Aortic smooth muscle cell (primary cell): Measurements from ENCODE around the gene HAUS8. TPM values are rescaled to one million over a fixed set of nuclear protein-coding genes. Genes with fewer than 3 reads are reported as not detected.

Experiments
- total RNA-seq: library from RNA; depleted of rRNA; stranded (reverse); fragments of >200 nt; gene quantifications from 2 replicates; pipeline ENCODE4 v1.2.3, GENCODE V29; 2014

Gene HAUS8, protein sequence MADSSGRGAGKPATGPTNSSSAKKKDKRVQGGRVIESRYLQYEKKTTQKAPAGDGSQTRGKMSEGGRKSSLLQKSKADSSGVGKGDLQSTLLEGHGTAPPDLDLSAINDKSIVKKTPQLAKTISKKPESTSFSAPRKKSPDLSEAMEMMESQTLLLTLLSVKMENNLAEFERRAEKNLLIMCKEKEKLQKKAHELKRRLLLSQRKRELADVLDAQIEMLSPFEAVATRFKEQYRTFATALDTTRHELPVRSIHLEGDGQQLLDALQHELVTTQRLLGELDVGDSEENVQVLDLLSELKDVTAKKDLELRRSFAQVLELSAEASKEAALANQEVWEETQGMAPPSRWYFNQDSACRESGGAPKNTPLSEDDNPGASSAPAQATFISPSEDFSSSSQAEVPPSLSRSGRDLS
- 2.4 and 3.6 TPM in 2 replicates for total RNA-seq

DNA sequence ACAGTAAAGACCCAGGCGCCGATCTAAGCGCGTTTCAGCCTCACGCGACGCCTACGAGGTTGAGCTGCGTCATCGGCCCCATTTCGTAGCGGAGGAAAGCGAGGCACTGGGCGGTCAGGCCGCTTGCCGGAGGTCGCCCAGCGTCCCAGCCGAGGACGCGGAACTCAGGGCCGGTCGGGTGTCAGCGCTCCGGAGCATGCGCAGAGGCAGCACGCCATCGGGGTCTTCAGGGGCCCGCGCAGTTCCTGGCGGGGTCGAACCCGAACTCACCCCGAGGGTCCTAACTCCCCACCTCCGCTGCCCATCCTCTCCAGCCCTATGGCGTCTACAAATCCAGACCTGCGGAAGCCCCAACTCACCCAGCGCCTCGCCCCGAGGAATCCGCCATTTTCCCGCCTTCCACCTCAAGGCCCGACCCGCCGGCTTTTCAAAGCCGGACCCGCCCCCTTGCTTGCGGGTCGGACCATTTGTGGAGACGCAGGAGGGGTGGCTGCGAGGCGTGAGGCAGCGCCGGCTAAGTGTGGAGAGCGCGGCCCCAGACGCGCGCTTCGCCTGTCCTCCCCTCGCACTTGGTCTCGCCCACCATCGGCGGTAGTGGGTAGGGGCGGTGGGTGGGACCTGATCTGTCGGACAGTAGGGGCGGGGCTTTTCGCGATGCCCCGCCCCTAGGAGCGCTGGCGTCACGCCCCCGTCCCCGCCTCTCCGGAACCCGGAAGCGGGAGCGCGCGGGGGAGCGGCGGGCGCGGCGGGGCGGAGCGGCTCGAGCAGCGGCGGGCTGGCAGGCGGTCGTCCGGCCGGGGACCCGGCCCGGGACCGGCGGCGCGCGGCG, at the start of gene HAUS8, which contains the start of gene MYO9B:
Gene HAUS8, minus strand, starts transcription at position 418 of the 829 bp plus-strand sequence. Its CDS starts 30 bp downstream, at position 388.
Gene MYO9B, plus strand, starts transcription at position 743 of the 829 bp plus-strand sequence. CDS start 25,941 bp downstream, outside the sequence.

DNA sequence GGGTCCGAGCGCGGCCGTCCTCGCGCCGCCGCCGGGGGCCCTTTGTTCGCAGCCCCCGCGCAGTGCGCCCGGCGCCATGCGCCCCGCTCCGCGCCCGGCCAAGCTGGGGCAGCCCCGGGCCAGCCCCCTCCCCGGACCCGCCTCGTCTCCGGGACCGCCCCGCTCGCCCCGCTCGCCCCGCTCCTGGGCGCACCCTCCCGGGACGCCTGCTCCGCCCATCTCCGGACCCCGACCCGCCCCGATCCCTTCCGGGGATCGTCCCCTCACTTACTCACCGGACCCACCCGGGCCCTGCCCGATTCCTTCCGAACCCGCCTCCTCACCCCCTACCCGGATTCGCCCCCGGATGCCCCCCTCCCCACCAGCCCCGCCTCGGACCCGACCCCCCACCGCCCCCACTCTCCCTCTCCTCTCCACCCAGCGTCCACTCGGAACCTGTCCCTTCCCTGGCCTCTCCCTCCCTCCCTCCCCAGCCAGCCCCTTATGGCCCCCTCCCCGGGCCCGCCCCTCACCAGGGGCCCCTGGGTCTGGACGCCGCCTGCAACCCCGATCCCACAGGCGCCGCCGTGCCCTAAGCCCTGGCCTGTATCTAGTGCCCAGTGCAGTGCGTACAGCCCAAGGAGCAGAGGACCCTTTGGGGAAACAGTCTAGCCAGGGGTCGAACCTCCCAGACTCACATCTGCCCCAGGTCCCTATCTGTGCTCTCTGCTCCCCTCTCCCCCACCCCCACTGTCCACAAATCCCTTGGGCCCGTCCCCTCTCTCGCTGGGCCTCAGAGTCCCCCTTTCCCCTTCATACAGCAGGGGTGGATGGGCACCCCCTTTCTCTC, 48.3 kb downstream of the HAUS8 start, which contains the start of gene CPAMD8:
Gene CPAMD8, minus strand, starts transcription at position 105 of the 829 bp plus-strand sequence. CDS start 168 bp downstream, outside the sequence.

Other genes starting within 250 kb of the HAUS8 start
- 16.1 and 19.1 TPM in 2 replicates for gene SIN3B, start 246.1 kb downstream of the HAUS8 start, total RNA-seq
- 0.12 and 0.13 TPM in 2 replicates for gene F2RL3, start 186.5 kb downstream of the HAUS8 start, total RNA-seq
- gene CPAMD8, start 48.6 kb downstream of the HAUS8 start, total RNA-seq, result 0.26 and 0.31 TPM in 2 replicates
- gene MYO9B, start 325 bp upstream of the HAUS8 start, total RNA-seq, result 59.2 and 70.3 TPM in 2 replicates
- 25.7 and 26.2 TPM in 2 replicates for gene USE1, start 139.9 kb upstream of the HAUS8 start, total RNA-seq
- gene OCEL1, start 150.8 kb upstream of the HAUS8 start, total RNA-seq, result 1.1 and 2.7 TPM in 2 replicates
- gene NR2F6, start 170.5 kb upstream of the HAUS8 start, total RNA-seq, result 28.7 and 33.8 TPM in 2 replicates
- 0.13 and 0.25 TPM in 2 replicates for gene USHBP1, start 189.3 kb upstream of the HAUS8 start, total RNA-seq
- 81.6 and 107 TPM in 2 replicates for gene BABAM1, start 192.0 kb upstream of the HAUS8 start, total RNA-seq
- gene ANKLE1, start 206.4 kb upstream of the HAUS8 start, total RNA-seq, result 0.13 and 0.19 TPM in 2 replicates
- gene ABHD8, start 228.0 kb upstream of the HAUS8 start, total RNA-seq, result 8.6 and 8.8 TPM in 2 replicates
- 20.7 and 26.9 TPM in 2 replicates for gene MRPL34, start 230.4 kb upstream of the HAUS8 start, total RNA-seq
- gene DDA1, start 234.1 kb upstream of the HAUS8 start, total RNA-seq, result 36.2 and 39.7 TPM in 2 replicates